22Rv1 (cell line): ENCODE results near the gene DNAL4.

Experiments
- H3K27ac ChIP-seq: fragments of 450-650 bp; 2 replicates; pipeline ENCODE4 v1.5.1; 2017
- CTCF ChIP-seq: fragments of 450-650 bp; IDR thresholded peaks from 2 replicates; pipeline ENCODE4 v1.5.1; 2017; ENCODE audit warnings: mild to moderate bottlenecking
- ZFX ChIP-seq: fragments of 450-650 bp; IDR thresholded peaks from 2 replicates; pipeline ENCODE4 v1.6.1; 2017; ENCODE audit warnings: antibody characterized with exemption, borderline replicate concordance

DNAL4 gene

DNA sequence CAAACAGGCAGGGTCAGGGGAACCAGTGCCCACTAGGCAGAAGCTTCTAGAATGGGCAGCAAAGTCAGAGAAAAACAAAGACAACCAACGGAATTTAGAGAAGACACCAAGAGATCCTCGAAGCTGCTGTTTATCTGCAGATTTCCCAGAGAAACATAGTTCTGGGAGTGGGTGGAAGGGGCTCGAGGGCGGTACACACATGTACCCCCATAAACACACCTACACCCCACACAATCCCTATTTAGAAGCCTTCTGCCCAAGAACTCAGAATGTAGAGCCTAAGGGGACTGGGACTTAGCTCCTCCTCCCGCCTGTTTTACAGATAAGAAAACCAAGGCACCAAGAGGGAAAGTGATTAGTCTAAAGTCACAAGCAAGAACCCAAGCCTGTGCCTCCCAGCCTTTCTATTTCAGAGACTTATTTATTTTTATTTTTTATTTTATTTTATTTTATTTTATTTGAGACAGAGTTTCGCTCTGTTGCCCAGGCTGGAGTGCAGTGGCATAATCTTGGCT, 43.5 kb upstream of the DNAL4 start:
- no peak for TF ChIP-seq CTCF
- TF ChIP-seq ZFX, result no peak

DNA sequence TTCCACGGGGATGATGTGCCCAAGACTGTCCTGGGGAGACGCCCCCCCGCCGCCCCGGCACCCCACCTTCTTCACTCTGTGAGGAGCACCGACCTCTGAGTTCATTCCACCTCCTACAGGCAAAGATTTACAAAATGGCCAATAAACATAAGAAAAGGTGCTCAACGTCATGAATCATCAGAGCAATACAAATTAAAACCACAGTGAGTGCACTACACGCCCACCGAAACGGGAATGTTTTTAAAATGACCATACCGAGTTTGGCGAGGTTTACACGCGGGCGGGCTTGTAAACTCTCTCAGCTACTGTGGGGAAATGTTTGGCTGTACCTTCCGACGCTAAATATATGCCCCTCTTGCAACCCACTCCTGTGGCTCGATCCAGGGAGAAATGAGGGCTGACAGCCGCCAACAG, 42.0 kb upstream of the DNAL4 start:
- H3K27ac ChIP-seq, result no peak overlapping the region
- TF ChIP-seq CTCF (no peak), ZFX (no peak)

More for the DNA sequence above, 43.5 kb upstream of the DNAL4 start:
- no peak overlapping the region for H3K27ac ChIP-seq

GRCh38 chr22:38834991-38835390, 41.0 kb upstream of the DNAL4 start:
- no peak overlapping the region for H3K27ac ChIP-seq
- TF ChIP-seq ZFX, result no peak
- TF ChIP-seq CTCF, result no peak

DNA sequence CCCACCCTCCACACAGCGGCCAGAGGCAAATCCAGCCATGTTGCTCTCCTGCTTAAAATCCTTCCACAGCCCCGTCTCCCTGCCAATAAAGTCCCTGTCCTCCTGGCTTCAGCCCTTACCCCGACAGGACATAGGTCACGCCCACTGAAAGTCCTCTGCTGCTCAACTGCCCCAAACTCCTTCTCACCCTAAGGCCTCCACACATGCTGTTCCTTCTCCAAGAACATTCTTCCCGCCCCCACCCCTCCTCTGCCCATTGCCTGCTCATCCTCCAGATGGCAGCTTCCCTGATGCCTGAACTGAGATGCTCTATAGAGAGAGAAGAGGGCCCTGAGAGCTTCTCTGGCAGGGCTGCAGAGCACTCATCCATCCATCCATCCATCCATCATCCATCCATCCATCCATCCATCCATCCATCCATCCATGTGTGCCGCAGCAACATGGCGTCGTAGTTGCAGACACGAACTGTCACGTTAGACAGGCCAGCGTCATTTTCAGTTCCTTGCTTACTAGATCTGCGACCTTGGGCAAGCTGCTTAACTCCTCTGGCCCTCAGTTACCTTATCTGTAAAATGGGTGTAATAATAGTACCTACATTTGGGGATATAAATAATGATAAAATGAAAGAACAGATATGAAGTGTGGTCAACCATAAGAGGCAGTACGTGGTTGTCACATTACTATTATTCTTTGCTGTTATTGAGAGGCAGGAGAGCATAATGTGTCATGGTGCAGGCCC, 40.4 kb upstream of the DNAL4 start:
- TF ChIP-seq CTCF, result no peak
- no peak for TF ChIP-seq ZFX
- no peak overlapping the region for H3K27ac ChIP-seq

- H3K27ac ChIP-seq, result no peak overlapping the region
- TF ChIP-seq CTCF (no peak), ZFX (no peak)
Observed at GRCh38 chr22:38833061-38833460, 39.1 kb upstream of the DNAL4 start.

- TF ChIP-seq CTCF (no peak), ZFX (no peak)
- no peak overlapping the region for H3K27ac ChIP-seq
Observed at GRCh38 chr22:38832005-38832978, 38.3 kb upstream of the DNAL4 start.
